Vagina (tissue), 2 donors: ENCODE data around the gene TNFRSF1B. TPM values are rescaled to one million over a fixed set of nuclear protein-coding genes. Genes with fewer than 3 reads are reported as not detected.

Source experiments
- DNase-seq, 2 donors: peaks; one replicate each; pipeline ENCODE4 v3.0.0-alpha.2; 2017; ENCODE audit errors: extremely low spot score in 2 of 2
- H3K27ac ChIP-seq: fragments of 200-600 bp; sonication (generic); one replicate; pipeline ENCODE4 v1.5.1; 2019
- H3K27me3 ChIP-seq: fragments of 200-600 bp; sonication (generic); one replicate; pipeline ENCODE4 v1.5.1; 2019
- H3K36me3 ChIP-seq, 2 donors: fragments of 200-600 bp; sonication (generic); one replicate each; pipeline ENCODE4 v1.5.1; 2017 to 2019
- H3K4me1 ChIP-seq: fragments of 200-600 bp; sonication (generic); one replicate; pipeline ENCODE4 v1.5.1; 2019
- H3K4me3 ChIP-seq, 2 donors: fragments of 200-600 bp; sonication (generic); 1 replicate in 1 of 2; 2 replicates in 1 of 2; pipeline ENCODE4 v1.5.1; 2016 to 2019
- H3K9me3 ChIP-seq: fragments of 200-600 bp; sonication (generic); one replicate; pipeline ENCODE4 v1.5.1; 2019
- CTCF ChIP-seq, 3 experiments: fragments of 450-650 bp in 2 of 3; fragments of 200-600 bp in 1 of 3; sonication (generic) in 1 of 3; IDR thresholded peaks; one replicate each; pipeline ENCODE4 v1.5.1; 2017 to 2019; ENCODE audit warnings: antibody characterized with exemption in 3 of 3, mild to moderate bottlenecking in 2 of 3, moderate library complexity in 2 of 3
- POLR2A ChIP-seq, 2 donors: fragments of 450-650 bp; IDR thresholded peaks; one replicate each; pipeline ENCODE4 v1.6.1; 2017; ENCODE audit warnings: antibody characterized with exemption in 2 of 2, mild to moderate bottlenecking in 2 of 2, moderate library complexity in 2 of 2
- POLR2AphosphoS5 ChIP-seq, 2 donors: sonication (generic); formaldehyde crosslinking; IDR thresholded peaks; one replicate each; pipeline ENCODE4 v1.9.0; 2017; ENCODE audit warnings: antibody characterized with exemption in 2 of 2, mild to moderate bottlenecking in 2 of 2, low read depth in 1 of 2; ENCODE audit not compliant: insufficient read depth in 1 of 2
- intact Hi-C: fragments of 100-400 bp; cut with DNase I; formaldehyde crosslinking; loops from one replicate; pipeline ENCODE4 v1.15.1; 2023
- total RNA-seq: library from RNA; depleted of rRNA; stranded (reverse); fragments of >200 nt; gene quantifications from one replicate; pipeline ENCODE4 v1.2.3, GENCODE V29; 2016

TNFRSF1B gene
- total RNA-seq, 1 donor from 2014 or later = 41.0 TPM

- Histone ChIP-seq H3K27ac (peak overlapping the region; percentile 27), H3K4me1 (peaks cover 51% of the 10 kb centered on the region), H3K27me3 (no peaks in the 10 kb centered on the region), H3K9me3 (no peaks in the 10 kb centered on the region), H3K36me3 (peaks cover 0 to 24% of the 10 kb centered on the region in 2 donors), H3K4me3 (no peak overlapping the region)
- TF ChIP-seq CTCF (IDR thresholded peaks at IDR 0.05) = no peak
- no peak for TF ChIP-seq POLR2A (IDR thresholded peaks at IDR 0.05)
- no peak for DNase-seq
- intact Hi-C loops = no loop called here
Measured at GRCh38 chr1:12188657-12189327, 22.0 kb downstream of the TNFRSF1B start.

GRCh38 chr1:12189328-12189682 lies 22.5 kb downstream of the TNFRSF1B start:
- no peak for TF ChIP-seq POLR2AphosphoS5 (IDR thresholded peaks at IDR 0.05; ENCODE audit: insufficient read depth in 1 of 2, low read depth in 1 of 2)
- TF ChIP-seq CTCF (IDR thresholded peaks at IDR 0.05) = no peak
- no peak for TF ChIP-seq POLR2A (IDR thresholded peaks at IDR 0.05)
- Histone ChIP-seq H3K27me3 (no peaks in the 10 kb centered on the region), H3K9me3 (no peaks in the 10 kb centered on the region), H3K27ac (peak overlapping the region; percentile 27), H3K4me1 (peaks cover 50% of the 10 kb centered on the region), H3K4me3 (no peak overlapping the region), H3K36me3 (peaks cover 0 to 29% of the 10 kb centered on the region in 2 donors)
- intact Hi-C loops = no loop called here
- no peak for DNase-seq

- no peaks in the 10 kb centered on the region for H3K9me3 ChIP-seq
- H3K27me3 ChIP-seq = no peaks in the 10 kb centered on the region
- H3K27ac ChIP-seq = no peak overlapping the region
- intact Hi-C loops = no loop called here
- H3K4me3 ChIP-seq = no peak overlapping the region
- no peak for TF ChIP-seq CTCF (IDR thresholded peaks at IDR 0.05)
- H3K4me1 ChIP-seq = peaks cover 28% of the 10 kb centered on the region
- peaks cover 0 to 35% of the 10 kb centered on the region in 2 donors for H3K36me3 ChIP-seq
- DNase-seq = no peak
Measured at GRCh38 chr1:12191242-12192032, 24.6 kb downstream of the TNFRSF1B start.

- intact Hi-C loops = no loop called here
- no peak overlapping the region for H3K27ac ChIP-seq
- TF ChIP-seq CTCF (IDR thresholded peaks at IDR 0.05) (no peak), POLR2AphosphoS5 (IDR thresholded peaks at IDR 0.05; ENCODE audit: insufficient read depth in 1 of 2, low read depth in 1 of 2) (no peak), POLR2A (IDR thresholded peaks at IDR 0.05) (no peak)
Measured at GRCh38 chr1:12194666-12195216, 27.9 kb downstream of the TNFRSF1B start.

GRCh38 chr1:12195416-12195815 lies 28.6 kb downstream of the TNFRSF1B start:
- peaks cover 6% of the 10 kb centered on the region for H3K4me1 ChIP-seq
- no peak overlapping the region for H3K4me3 ChIP-seq
- intact Hi-C loops = no loop called here
- peaks cover 0 to 35% of the 10 kb centered on the region in 2 donors for H3K36me3 ChIP-seq
- no peak overlapping the region for H3K27ac ChIP-seq
- DNase-seq = no peak
- no peaks in the 10 kb centered on the region for H3K9me3 ChIP-seq
- no peaks in the 10 kb centered on the region for H3K27me3 ChIP-seq
- TF ChIP-seq POLR2AphosphoS5 (IDR thresholded peaks at IDR 0.05; ENCODE audit: insufficient read depth in 1 of 2, low read depth in 1 of 2) (no peak), CTCF (IDR thresholded peaks at IDR 0.05) (no peak), POLR2A (IDR thresholded peaks at IDR 0.05) (no peak)

More at GRCh38 chr1:12194666-12195216, 27.9 kb downstream of the TNFRSF1B start:
- H3K27me3 ChIP-seq = no peaks in the 10 kb centered on the region
- DNase-seq = no peak
- H3K9me3 ChIP-seq = no peaks in the 10 kb centered on the region
- peaks cover 0 to 35% of the 10 kb centered on the region in 2 donors for H3K36me3 ChIP-seq
- H3K4me3 ChIP-seq = no peak overlapping the region
- peaks cover 6% of the 10 kb centered on the region for H3K4me1 ChIP-seq
